GM04503 (cell line): ENCODE results near the gene ZNF74.

Experiments
- DNase-seq: peaks from one replicate; pipeline ENCODE4 v3.0.0-alpha.2; 2012; ENCODE audit warnings: low read depth

ZNF74 gene

DNA sequence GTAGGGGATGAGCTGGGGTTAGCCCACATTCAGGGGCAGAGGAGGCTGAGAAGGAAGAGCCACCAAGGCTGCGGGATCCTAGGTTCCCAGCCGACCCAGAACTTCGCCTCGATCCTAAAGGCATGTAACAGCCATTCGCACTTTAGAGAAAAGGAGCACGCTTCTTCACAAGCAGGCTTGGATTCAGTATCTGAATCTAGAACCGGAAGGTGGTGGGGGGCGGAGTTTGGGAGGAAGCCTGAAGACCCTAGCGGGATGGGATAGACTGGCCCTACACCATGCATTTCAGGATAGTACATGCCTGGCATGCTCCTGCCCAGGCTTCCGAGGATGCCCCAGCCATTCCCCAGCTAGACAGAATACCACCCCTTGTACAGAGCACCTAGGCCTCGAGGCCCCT, 39.2 kb downstream of the ZNF74 start:
- no peak for DNase-seq

DNA sequence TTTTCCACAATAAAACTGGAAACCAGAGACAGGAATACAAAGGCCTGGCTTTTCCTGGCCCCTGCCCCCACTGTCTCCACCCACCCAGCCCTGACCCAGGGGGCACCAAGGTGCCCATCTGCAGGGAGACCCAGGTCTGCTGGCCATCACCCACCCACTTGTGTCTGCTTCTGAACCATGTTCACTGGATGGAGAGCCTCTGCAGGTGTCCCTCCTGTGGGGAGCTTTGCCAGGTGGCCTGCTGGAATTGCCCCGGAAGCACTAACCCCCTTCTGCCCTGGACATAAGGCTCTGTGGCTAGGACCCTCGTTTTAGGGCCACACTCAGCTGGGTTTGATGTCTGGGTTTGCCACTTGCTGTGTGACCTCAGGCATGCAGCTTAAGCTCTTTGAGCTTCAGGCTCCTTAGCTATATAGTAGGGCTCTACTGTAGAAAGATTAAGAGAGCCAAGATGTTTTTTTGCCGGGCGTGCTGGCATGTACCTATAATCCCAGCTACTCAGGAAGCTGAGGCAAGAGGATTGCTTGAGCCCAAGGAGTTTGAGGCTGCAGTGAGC, 39.8 kb downstream of the ZNF74 start:
- DNase-seq = no peak

GRCh38 chr22:20434264-20434751, 40.4 kb downstream of the ZNF74 start:
- DNase-seq = no peak

- no peak for DNase-seq
Measured at GRCh38 chr22:20434773-20435172, 40.8 kb downstream of the ZNF74 start.

DNA sequence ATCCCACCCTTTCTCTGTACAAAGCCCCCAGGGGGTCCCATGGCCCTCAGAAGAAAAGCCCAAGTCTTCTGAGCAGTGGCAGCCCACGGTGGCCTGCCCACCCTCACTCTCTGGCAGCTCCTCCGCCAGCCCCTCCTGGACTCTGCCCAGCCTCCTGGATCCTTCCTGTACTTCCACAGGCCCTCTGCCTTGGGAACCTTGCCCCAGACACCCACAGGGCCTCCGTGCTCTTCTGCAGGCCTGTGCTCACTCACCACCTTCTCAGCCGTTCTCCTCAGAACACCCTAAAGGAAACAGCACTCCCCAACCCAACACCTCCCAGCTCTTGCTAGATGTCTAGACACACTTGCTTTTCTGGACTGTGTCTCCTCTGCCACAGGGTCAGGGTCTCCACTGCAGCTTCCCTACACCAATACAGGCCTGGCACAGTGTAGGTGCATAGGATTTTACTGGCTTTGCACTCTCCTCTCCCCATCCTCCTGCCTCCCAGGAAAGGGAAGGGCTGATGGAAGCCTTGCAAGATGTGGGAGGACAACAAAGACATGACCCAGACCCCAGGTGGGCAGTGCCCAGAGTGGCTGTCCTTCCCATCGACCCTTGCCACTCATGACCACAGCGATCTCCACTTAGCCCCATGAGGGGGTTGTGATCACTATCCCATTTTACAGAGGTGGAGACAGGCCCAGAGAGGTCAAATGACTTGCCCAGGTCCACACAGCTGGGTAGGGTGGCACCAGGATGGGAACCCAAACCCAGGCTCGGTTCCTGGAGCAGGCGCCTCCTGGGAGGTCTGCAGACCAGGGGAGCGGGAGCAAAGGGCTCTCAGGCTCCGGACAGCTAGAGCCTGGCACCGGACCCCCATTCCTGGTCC, 41.7 kb downstream of the ZNF74 start:
- DNase-seq = no peak

GRCh38 chr22:20436307-20436767, 42.4 kb downstream of the ZNF74 start:
- no peak for DNase-seq

- DNase-seq = no peak
Measured at GRCh38 chr22:20436768-20437612, 43.0 kb downstream of the ZNF74 start.

GRCh38 chr22:20437613-20438426, 43.9 kb downstream of the ZNF74 start, which contains the start of gene SCARF2:
SCARF2 (minus strand) TSS chr22:20437825; CDS start chr22:20437754, 71 bp downstream.
- no peak for DNase-seq

GRCh38 chr22:20438427-20438677, 44.4 kb downstream of the ZNF74 start:
- DNase-seq = no peak

DNA sequence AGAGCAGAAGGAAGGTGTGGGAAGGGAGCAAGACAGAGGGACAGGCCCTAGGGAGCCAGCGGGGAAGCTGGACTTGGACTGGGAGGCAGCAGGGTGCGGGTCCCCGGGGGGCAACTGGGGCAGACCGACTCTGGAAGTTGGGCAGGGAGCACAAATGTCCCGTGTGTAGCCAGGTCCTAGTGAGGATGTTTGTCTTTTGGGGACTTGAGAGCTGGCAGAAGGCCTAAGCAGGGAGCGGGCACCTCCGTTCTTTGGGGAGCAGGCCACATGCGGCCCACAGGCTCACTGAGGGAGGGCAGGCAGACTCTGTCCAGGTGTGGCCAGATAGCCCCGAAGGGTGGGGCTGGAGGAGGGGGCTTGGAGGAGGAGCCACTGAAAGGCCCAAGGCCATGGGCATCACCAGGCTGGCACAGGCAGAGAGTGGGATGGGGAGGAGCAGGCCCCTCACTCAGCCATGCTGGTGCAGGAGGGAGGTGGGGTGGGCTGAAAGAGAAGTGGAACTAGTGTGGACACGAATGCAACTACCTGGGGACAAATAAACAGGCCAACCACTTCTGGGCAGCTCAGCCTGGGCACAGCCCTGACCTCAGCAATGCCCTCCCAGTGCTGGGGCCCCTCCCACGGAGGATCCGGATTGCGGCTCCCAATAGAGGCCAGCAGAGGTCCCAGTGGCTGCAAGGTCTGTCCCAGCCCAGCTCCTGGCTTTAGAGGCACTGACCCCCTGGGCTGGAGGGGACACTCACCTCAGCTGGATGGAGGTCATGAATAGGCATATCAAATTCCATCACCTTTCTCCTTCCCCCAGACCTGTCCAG, 44.9 kb downstream of the ZNF74 start:
- no peak for DNase-seq

DNA sequence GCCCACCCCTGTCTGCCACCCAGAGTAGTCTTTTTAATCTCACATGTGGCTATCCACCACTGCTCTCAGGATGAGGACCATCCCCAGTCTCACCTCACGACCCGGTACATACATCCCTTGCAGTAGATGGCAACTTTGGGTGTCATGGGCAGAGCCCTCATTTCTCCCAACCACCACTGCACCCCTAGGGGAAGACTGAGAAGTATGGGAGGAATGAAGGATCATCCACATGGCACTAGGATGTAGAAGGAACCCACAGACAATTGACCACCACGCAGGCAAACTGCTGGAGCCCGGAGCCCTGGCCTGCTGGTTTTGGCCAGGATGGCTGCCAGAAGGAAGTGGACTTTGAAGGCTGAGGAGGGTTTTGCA, 45.6 kb downstream of the ZNF74 start:
- no peak for DNase-seq

- DNase-seq = no peak
Measured at GRCh38 chr22:20439928-20440575, 46.1 kb downstream of the ZNF74 start.

DNA sequence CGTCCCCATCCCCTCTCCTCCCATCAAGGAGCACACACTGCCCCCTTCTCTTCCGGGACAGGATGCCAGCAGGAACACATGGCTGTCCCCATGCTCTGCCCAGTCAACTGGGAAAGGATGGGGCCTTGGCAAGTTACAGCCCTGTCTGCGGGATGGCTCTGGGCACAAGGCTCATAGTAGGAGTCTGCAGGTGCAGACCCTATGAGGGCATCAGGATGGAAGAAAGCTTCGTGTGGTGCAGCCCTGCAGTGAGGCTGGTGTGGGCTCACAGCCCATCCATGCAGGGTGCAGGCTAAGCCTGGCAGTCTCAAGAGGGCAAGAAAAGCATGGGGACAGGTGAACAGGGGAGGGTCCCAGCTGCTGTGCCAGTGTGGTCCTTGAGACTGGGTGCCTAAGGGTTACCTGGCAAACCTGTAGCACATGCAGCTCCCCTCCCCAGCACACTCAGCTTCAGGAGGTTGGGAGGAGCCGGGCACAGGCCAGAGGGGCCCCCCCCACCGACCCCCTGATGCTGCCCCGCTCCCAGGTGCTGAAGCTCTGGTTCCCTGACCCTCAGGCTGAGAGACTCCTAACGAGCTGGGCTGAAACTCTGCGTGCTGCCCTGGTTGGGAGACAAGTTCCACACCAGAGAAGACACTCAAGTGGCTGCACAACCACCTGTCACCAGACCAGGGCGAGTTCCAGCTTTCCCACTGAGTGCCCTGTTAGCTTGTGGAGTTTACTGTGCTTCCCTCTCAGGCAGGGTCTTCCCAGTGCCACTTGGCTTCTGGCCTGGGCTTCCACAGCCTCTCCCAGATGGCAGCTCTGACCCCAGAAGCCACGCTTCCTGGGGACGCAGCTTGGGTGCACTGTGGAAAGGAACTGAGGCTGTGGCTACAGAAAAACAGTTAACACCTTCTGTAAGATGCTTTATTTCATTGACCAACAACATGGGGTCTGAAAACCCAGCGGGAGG, 47.0 kb downstream of the ZNF74 start:
- no peak for DNase-seq

- no peak for DNase-seq
Measured at GRCh38 chr22:20441631-20442484, 47.9 kb downstream of the ZNF74 start.

- DNase-seq = no peak
Measured at GRCh38 chr22:20442485-20443284, 48.7 kb downstream of the ZNF74 start.

DNA sequence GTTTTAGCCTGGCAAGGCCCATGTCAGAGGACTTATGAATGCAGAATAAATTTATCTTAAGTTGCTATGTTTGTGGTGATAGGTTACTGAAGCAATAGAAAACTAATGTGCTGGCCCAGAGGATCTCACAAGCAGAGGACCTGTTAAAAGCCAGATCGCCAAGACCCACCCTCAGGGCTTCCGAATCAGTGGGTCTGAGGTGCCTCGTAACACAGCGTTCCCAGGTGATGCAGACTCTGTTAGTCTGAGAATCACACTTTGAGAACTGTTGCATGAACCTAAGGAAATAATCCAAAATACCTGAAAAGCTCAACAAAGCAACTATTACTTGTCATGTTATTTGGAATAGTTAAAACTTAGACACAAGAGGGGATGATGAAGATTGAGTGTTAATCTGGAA, 50.4 kb downstream of the ZNF74 start:
- DNase-seq = no peak

GRCh38 chr22:20446383-20446970, 52.5 kb downstream of the ZNF74 start:
- DNase-seq = no peak
